Measurements from ENCODE around the gene FGFR1OP2.
A peak's percentile ranks its signal among the peaks of the same experiment; 100 is the strongest.

Gene FGFR1OP2

GRCh38 chr12:27003421-27004381, 65.4 kb downstream of the FGFR1OP2 start:
- no peak for DNase-seq (ENCODE audit: low read depth, low spot score)

GRCh38 chr12:27005495-27005894, 67.2 kb downstream of the FGFR1OP2 start:
- no peak for DNase-seq (ENCODE audit: low read depth, low spot score)

GRCh38 chr12:27006797-27007467, 68.7 kb downstream of the FGFR1OP2 start:
- no peak for DNase-seq (ENCODE audit: low read depth, low spot score)

- DNase-seq (ENCODE audit: low read depth, low spot score): no peak
Observed at GRCh38 chr12:27008081-27008480, 69.8 kb downstream of the FGFR1OP2 start.

GRCh38 chr12:27009881-27010301, 71.6 kb downstream of the FGFR1OP2 start:
- DNase-seq (ENCODE audit: low read depth, low spot score): no peak

GRCh38 chr12:27012239-27012981, 74.1 kb downstream of the FGFR1OP2 start:
- DNase-seq (ENCODE audit: low read depth, low spot score): no peak

- no peak for DNase-seq (ENCODE audit: low read depth, low spot score)
Observed at GRCh38 chr12:27012982-27013255, 74.6 kb downstream of the FGFR1OP2 start.

GRCh38 chr12:27013611-27014084, 75.4 kb downstream of the FGFR1OP2 start:
- no peak for DNase-seq (ENCODE audit: low read depth, low spot score)

GRCh38 chr12:27014085-27014858, 76.0 kb downstream of the FGFR1OP2 start, which contains the start of gene TM7SF3:
TSS of gene TM7SF3 (minus strand) at chr12:27014384. CDS start at chr12:27014168, 216 bp downstream.
- DNase-seq (ENCODE audit: low read depth, low spot score): peak; percentile 91

- peak; percentile 11 for DNase-seq (ENCODE audit: low read depth, low spot score)
Observed at GRCh38 chr12:27014859-27015729, 76.8 kb downstream of the FGFR1OP2 start.

GRCh38 chr12:27015730-27016076, 77.4 kb downstream of the FGFR1OP2 start:
- DNase-seq (ENCODE audit: low read depth, low spot score): no peak

All from activated CD4-positive, CD25-positive, alpha-beta regulatory T cell treated with anti-CD3 and anti-CD28 coated beads, Interleukin-2, amount 50 U/mL, for 16 hours (primary cell).